Stimulated activated CD8-positive, alpha-beta memory T cell treated with anti-CD3 and anti-CD28 coated beads, Interleukin-4, amount 100 ng/mL, for 48 hours (primary cell): ENCODE data around the gene CHAF1A.

Experiments
- DNase-seq: peaks from one replicate; pipeline ENCODE4 v3.0.0-alpha.2; 2020

Gene CHAF1A

DNA sequence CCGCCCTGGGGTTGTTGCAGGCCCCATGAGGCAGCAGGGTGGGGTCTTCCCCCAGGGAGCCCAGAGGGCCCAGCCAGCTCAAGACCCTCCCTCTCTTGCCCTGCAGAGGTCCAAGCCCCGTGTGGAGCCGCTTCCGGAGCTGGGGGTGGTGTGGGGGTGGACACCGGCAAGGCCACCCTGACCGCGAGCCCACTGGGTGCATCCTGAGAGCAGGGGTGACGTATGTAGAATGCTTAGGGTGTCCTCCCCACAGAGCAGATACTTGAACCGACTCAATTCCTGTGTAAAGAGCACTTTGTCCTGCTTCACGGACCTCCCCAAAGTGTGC is 40.3 kb downstream of the CHAF1A start:
- DNase-seq = no peak

GRCh38 chr19:4443188-4443587 is 40.7 kb downstream of the CHAF1A start:
- DNase-seq = no peak

GRCh38 chr19:4443966-4444764 is 41.7 kb downstream of the CHAF1A start:
- DNase-seq = no peak

- DNase-seq = no peak
Observed at GRCh38 chr19:4444765-4445741, 42.6 kb downstream of the CHAF1A start.

- DNase-seq = no peak
Observed at GRCh38 chr19:4445963-4446703, 43.7 kb downstream of the CHAF1A start.

GRCh38 chr19:4446704-4447200 is 44.3 kb downstream of the CHAF1A start:
- DNase-seq = no peak

DNA sequence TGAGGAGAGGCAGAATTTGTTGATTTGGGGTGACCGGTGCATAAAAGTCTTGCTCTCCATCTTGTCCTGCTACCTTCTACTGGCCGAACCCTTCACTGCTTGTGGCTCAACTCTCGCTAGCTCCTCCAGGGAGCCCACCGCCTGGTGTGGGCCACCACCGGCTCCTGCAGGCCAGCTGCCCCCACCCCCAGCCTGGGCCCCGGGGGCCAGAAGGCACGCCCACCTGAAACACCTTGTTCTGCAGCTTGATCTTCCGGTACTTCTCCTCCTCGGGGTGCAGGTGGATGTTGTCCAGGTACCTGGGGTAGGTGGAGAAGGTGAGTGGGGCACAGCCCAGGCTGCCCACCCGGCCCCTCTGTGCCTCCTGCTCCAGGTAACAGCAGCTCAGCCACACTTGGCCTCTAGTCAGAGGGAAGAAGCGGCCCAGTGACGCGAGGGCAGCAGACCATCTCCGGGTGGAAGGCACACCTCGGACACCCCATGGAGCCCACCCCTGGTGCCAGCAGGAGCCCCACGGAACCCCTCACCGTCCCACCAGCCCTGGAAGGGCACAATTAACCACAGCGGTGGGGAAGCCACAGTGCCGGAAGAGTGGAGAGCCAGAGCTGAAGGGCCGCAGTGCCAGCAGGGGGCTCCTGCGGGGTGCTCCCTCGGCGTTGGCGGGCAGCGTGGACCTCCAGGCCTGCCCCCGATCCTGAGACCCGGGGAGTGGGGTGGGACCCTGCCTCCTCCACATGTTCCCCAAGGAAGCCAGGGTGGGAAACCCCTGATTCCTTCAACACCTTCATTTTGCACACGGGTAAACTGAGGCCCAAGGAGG is 45.1 kb downstream of the CHAF1A start:
- DNase-seq = no peak

- DNase-seq = no peak
Observed at GRCh38 chr19:4448147-4448985, 45.9 kb downstream of the CHAF1A start.

- no peak for DNase-seq
Observed at GRCh38 chr19:4449022-4449638, 46.7 kb downstream of the CHAF1A start.

DNA sequence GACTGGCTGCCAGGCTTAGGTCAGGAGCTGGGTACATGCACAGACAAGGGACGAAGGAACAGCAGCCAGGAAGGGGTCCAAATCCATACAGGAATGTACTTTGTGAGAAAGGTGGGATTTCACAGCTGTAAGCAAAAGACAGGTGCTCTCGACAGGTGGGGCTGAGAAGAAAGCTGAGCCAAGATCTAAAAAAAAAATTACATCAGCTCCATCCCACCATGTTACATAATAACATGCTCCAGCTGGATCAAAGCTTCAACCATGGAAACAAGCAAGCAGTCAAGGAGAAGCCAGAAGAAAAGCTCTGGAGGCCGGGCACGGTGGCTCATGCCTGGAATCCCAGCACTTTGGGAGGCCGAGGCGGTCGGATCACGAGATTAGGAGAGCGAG is 47.2 kb downstream of the CHAF1A start:
- DNase-seq = no peak

- no peak for DNase-seq
Observed at GRCh38 chr19:4452230-4452990, 50.0 kb downstream of the CHAF1A start.

DNA sequence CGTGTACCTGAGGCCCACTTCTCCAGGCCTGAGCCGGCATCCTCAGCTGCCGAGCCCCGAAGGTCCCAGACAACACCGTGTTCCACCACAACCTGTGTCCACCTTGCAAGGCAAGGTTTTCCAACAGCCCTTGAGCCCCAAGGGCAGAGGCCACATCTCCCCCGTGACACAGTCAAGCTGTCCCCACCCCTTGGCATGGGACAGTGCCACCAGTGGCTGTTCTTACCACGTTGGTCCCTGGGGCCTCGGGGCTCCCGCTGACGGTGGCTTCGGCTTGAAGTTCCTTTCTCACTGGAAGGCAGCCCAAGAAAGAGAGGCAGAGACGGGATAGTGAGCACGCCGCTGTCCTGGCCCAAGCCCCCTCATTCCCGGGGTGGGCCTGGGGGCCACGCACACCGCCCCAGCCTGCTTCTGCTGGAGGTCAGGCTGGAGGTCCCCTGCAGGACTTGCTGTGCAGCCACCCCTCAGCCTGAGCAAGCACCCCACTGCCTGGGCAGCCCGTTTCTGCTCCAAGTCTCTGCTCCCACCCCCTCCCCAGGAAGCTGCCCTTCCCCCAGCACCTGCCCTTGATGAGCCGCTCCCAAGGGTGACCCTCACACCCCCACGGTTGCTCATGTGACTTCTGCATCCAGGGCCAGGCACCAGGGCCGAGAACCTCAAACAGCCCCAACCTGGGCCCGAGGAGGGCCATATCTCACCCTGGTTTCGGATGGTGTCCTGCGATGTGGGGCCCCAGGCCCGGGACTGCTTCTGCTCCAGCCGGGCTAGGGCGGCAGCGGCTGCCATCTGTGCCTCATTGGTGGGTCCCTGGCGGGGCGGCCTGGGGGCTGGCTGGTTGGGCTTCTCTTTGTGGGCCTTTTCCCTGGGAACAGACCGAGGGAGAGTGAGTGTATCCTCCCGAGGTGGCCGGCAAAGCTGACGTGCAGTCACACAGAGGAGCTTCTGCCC is 51.1 kb downstream of the CHAF1A start:
- no peak for DNase-seq

DNA sequence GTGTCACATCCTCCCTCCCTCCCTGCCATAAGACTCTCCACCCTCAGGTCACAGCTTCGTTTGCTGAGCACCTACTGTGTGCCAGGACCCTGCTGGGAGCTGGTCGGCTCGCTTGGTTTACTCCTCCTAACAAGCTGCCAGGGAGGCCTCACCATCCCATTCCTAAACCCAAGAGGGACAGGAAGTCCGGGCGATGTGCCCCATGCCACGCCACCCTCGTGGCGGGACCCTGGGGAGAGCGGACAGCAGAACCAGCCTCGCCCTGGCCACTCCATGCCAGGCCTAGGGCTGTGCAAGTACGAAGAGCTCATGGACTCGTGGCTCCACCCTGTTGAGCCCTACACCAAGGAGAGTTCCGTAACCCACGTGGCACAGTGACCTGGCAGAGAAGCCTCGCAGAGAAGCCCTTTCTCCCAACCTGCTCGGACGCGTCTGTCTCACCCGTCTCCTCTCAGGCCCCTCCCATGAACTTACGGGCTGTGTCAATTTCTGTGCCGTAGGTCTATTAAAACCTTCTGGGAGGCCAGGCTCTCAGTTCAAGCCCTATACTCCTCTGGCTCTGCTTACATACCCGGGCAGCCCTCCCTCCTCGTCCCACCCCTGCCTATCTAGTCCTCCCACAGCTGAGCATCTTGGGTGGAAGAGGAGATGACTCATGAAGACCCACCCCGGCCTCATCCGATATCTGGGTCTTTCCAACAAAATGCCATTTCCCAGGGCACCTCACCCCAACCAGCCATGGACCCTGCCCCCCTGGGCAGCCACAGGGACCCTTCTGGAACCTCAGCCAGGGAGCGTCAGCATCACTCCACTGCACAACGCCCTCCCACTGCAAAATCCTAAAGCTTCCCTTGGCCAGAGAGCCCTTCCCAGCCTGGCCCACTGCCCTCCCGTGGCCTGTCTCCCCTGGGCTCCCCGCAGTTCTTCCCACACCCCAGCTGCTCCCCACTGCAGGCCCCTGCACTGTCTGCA is 52.6 kb downstream of the CHAF1A start:
- DNase-seq = no peak

DNA sequence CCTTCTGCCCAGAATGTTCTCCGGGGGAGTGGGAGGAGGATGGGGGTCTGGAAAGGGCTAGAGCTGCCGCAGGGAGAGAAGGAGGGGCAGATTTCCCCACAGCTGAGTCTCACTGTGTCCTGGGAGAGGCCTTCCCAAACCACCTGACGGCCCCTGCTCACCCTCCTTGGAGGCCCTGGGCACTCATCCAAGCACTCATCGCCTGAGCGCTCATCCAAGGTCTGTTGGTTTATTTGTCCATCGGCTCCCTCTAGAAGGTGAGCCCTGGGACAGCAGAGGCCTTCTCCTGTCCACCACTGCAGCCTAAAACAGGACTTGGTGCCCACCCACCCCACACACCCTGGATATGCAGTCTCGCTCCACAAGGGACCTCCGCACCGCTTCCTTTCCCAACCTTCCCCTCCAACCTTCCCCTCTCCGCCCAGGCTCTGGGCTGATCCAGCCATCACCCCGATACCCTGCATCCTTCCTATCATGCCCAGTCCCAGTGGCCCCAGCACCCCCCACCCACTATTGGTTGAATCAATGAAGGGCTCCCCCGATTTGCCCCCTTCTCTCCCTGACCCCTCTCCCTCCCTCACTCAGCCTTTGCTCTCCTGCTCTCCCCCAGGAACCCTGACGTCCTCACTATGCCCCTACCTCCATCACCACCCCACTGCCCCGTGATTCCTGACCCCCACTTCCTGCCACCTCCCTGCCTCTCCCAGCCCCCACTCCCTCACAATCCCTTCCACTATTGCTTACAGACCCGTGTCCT is 53.5 kb downstream of the CHAF1A start:
- no peak for DNase-seq

GRCh38 chr19:4456476-4456842 is 54.0 kb downstream of the CHAF1A start:
- no peak for DNase-seq

DNA sequence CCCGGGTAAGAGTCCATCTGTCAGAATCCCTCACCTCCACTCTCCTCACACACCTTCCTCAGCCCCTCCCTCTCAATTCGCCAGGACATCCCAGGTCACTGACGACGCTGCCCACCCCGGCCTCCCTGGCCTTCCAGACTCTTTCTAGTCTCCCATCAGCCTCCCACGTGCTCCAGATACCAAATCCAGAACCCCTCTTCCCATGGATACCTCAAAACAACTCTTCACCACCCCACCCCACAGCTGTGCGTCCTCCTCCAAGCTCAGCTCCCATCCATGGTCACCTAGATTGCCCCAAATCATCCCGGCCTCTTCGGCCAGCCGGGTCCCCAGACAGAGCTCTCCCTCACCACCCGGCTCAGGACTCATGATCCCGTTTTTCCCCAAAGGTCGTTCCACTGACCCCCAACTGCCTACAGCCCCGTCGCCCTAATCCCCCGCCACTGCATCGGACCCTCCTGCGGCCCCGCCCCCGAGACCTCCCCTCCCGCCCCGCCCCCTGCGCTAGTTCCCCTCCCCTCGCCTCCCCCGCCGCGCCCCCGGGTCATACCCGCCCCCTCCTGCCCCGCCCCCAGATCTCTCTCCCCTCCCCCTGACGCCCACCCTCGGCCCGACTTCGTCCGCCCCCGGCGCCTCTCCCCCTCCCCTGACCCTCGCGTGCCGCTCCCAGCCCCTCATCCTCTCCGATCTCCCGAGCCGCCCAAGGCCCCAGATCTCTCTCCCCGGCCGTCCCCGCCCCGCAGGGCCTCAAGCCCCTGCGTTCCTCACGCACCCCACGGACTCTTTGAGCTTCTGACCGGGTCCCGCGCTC is 54.6 kb downstream of the CHAF1A start:
- no peak for DNase-seq
